ENCODE results near the gene LINGO3. TPM values are rescaled to one million over a fixed set of nuclear protein-coding genes. Genes with fewer than 3 reads are reported as not detected.

LINGO3 gene
- total and polyA plus RNA-seq, 12 donors, result 0.11 TPM; not detected in 11

DNA sequence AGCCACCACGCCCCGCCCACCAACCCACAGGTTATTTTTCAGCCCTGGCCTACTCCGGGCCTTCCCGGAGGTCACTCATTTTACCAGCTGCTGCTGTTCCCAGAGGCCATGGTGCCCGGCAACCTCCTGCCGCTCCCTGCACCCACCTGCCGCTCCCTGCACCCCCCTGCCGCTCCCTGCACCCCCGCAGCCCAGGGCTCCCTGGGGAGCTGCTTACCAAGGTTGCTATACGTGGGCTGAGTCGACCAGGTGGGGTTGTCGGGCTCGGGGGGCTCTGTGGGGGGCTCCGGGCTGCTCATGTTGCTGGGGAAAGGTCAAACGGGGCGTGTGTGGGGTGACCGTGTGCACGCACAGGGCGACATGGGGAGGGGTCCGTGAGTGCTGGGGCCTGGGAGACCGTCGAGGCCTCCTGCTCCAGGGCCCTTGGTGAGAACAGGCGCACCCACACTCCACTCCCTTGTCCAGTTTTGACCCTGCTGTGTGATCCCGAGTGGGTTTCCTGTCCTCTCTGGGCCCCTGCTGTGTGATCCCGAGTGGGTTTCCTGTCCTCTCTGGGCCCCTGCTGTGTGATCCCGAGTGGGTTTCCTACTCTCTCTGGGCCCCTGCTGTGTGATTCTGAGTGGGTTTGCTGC is 27.2 kb downstream of the LINGO3 start:
- H3K27ac ChIP-seq, result no peak overlapping the region
- peaks cover 4% of the 10 kb centered on the region for H3K27me3 ChIP-seq
- no peak for DNase-seq
- TF ChIP-seq POLR2A (IDR thresholded peaks at IDR 0.05), result no peak
- TF ChIP-seq, protein P1, sequence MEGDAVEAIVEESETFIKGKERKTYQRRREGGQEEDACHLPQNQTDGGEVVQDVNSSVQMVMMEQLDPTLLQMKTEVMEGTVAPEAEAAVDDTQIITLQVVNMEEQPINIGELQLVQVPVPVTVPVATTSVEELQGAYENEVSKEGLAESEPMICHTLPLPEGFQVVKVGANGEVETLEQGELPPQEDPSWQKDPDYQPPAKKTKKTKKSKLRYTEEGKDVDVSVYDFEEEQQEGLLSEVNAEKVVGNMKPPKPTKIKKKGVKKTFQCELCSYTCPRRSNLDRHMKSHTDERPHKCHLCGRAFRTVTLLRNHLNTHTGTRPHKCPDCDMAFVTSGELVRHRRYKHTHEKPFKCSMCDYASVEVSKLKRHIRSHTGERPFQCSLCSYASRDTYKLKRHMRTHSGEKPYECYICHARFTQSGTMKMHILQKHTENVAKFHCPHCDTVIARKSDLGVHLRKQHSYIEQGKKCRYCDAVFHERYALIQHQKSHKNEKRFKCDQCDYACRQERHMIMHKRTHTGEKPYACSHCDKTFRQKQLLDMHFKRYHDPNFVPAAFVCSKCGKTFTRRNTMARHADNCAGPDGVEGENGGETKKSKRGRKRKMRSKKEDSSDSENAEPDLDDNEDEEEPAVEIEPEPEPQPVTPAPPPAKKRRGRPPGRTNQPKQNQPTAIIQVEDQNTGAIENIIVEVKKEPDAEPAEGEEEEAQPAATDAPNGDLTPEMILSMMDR (IDR thresholded peaks at IDR 0.05), result no peak
- 70 to 82% (median 71%) methylated on average over 12 to 26 of the region's 26 CpGs for WGBS, 4 donors
- H3K4me3 ChIP-seq, result no peak overlapping the region
- no peaks in the 10 kb centered on the region for H3K9me3 ChIP-seq (replicated peaks in 1 of 3)
- H3K4me1 ChIP-seq (replicated peaks in 1 of 2), result peaks cover 0 to 6% of the 10 kb centered on the region in 2 donors
- no peaks in the 10 kb centered on the region for H3K36me3 ChIP-seq (replicated peaks in 1 of 2)
- intact Hi-C loops (cut with DNase I), result loop anchor here in 1 of 2 donors (10.0 kb wide), 1 partner anchor 104 kb away; no protein-coding TSS in a partner anchor

DNA sequence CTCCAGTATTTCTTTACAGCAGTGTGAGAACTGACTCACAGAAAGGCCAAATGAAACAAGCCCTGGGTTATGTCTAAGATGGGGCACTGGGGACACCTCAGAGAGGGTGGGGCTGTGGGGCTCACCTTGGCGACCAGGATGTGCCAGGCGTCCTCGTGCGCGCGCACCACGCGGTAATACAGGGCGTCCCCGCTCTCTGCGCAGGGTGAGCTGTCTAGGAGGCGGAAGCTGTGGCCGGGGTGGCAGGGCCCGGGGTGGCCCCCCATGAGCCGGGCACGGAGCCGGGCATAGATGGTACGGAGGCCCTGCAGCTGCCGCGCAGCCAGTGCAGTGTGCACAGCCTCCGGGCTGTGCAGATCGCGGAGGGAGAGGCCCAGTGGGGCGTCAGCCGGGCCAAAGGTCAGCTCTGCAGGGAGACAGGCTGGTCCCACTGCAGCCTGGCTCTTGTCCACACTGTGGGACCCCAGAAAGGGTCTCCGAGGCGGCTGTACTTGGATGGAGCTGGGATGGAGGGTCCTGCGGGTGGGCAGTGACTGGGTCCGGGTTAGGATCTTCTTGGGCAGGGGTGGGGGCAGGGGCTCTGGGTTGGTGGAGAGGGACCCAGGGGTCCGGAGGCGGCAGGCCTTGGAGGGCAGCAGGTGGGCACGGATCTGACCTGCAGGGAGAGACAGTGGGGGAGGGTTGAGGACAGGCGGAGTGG is 29.3 kb downstream of the LINGO3 start:
- Histone ChIP-seq H3K36me3 (replicated peaks in 1 of 2) (peaks cover 0 to 1% of the 10 kb centered on the region in 2 donors), H3K4me1 (replicated peaks in 1 of 2) (peaks cover 8 to 24% of the 10 kb centered on the region in 2 donors), H3K27ac (no peak overlapping the region), H3K27me3 (no peaks in the 10 kb centered on the region), H3K9me3 (replicated peaks in 1 of 3) (no peaks in the 10 kb centered on the region), H3K4me3 (no peak overlapping the region)
- peak in 1 of 7 donors; percentile 8 for DNase-seq
- TF ChIP-seq POLR2A (IDR thresholded peaks at IDR 0.05), result no peak
- TF ChIP-seq, protein P1 (IDR thresholded peaks at IDR 0.05), result no peak
- WGBS, 4 donors, result 85 to 92% (median 89%) methylated on average over 11 to 33 of the region's 33 CpGs
- intact Hi-C loops (cut with DNase I), result loop anchor here in 1 of 2 donors (5.0 kb wide), 1 partner anchor 114 kb away; no protein-coding TSS in a partner anchor

DNA sequence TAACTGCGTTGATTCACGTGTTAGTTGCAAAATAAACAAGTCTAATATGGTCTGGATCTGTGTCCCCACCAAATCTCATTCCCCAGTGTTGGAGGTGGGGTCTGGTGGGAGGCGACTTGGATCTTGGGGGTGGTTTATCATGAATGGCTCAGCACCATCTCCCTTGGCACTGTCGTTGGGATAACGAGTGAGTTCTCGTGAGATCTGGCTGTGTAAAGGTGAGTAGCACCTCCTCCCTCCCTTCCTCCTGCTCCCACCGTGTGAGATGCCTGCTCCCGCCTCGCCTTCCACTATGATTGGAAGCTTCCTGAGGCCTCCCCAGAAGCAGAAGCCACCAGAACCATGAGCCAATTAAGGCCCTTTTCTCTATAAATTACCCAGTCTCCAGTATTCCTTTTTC is 30.8 kb downstream of the LINGO3 start:
- Histone ChIP-seq H3K36me3 (replicated peaks in 1 of 2) (peaks cover 0 to 16% of the 10 kb centered on the region in 2 donors), H3K4me3 (no peak overlapping the region), H3K9me3 (replicated peaks in 1 of 3) (no peaks in the 10 kb centered on the region), H3K4me1 (replicated peaks in 1 of 2) (peaks cover 21 to 39% of the 10 kb centered on the region in 2 donors), H3K27ac (no peak overlapping the region), H3K27me3 (no peaks in the 10 kb centered on the region)
- DNase-seq, result no peak
- TF ChIP-seq, protein P1 (IDR thresholded peaks at IDR 0.05), result no peak
- TF ChIP-seq POLR2A (IDR thresholded peaks at IDR 0.05), result no peak
- intact Hi-C loops (cut with DNase I), result loop anchor here in 1 of 2 donors (5.0 kb wide), 1 partner anchor 115 kb away; no protein-coding TSS in a partner anchor
- WGBS, 4 donors, result 84 to 87% (median 87%) methylated on average over 9 of the region's 9 CpGs

DNA sequence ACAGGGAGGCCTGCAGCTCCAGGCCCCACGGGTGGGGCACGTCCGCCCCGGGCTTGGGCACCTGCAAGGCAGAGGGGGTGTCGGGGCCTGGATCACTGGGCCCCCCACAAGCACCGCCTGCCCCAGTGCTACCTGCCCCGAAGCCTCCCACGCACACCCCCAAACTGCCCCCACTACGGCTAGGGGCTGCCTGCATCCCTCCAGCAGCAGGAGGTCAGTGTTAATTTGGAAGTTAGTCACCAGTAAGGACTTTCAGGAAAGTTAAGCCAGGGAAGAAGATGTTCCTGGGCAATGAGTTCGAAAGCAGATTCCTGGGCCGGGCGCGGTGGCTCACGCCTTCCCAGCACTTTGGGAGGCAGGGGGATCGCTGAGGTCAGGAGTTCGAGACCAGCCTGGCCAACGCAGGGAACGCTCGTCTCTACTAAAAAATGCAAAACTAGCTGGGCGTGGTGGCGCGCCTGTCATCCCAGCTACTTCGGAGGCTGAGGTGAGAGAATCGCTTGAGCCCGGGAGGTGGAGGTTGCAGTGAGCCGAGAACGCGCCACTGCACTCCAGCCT is 31.4 kb downstream of the LINGO3 start:
- Histone ChIP-seq H3K27ac (no peak overlapping the region), H3K4me3 (no peak overlapping the region)
- TF ChIP-seq, protein P1 (IDR thresholded peaks at IDR 0.05), result no peak
- TF ChIP-seq POLR2A (IDR thresholded peaks at IDR 0.05), result no peak

More for the DNA sequence above, 31.4 kb downstream of the LINGO3 start:
- H3K9me3 ChIP-seq (replicated peaks in 1 of 3), result no peaks in the 10 kb centered on the region
- WGBS, 4 donors, result 88 to 93% (median 91%) methylated on average over 23 to 28 of the region's 28 CpGs
- H3K4me1 ChIP-seq (replicated peaks in 1 of 2), result peaks cover 26 to 45% of the 10 kb centered on the region in 2 donors
- DNase-seq, result no peak
- peaks cover 0 to 22% of the 10 kb centered on the region in 2 donors for H3K36me3 ChIP-seq (replicated peaks in 1 of 2)
- intact Hi-C loops (cut with DNase I), result loop anchor here in 1 of 2 donors (5.0 kb wide), 1 partner anchor 116 kb away; no protein-coding TSS in a partner anchor
- H3K27me3 ChIP-seq, result no peaks in the 10 kb centered on the region
